GM19023 (cell line): ENCODE results near the gene GINS2.

Experiments used
- ATAC-seq: cut with Tn5 transposase; IDR thresholded peaks from one replicate; pipeline ENCODE4 v1.9.1; 2021; ENCODE audit warnings: mild to moderate bottlenecking, moderate library complexity; ENCODE audit not compliant: unreplicated experiment

Gene GINS2

DNA sequence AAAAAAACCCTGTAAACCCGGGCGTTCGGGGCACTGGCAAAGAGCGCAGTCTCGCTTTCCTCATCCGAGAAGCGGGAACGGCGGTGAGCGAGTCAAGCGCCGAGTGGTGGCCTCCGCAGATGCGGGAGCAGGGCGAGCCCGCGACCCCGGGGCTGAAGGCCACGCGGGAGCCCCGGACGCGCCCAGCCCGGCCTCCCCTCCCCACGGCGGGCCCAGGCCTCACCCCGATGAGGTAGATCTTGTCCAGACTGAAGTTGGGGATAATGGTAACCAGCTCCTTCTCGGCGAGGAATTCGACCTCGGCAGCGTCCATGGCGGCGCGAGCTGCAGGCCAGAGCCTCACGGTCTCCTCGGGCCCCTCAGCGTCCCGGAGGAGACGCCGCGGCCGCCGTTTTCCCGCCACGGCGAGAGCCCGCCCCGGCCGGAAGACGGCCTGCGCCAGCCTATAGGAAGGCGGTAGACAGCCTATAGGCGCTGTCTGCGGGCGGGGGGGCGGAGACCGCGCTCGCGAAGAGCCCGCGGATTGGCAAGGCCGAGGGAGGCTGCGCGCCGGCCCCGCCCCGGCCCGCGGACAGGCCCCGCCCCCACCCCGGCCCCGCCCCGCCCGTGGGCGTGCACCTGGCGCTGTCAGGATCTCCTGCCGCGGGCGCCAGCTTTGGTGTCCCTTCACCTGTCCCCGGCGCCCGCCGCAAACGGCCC lies at the start of gene GINS2:
GINS2 (minus strand) TSS at position 369 of the 699 bp plus-strand sequence; CDS start at position 313, 56 bp downstream.
- ATAC-seq: peak; percentile 91

DNA sequence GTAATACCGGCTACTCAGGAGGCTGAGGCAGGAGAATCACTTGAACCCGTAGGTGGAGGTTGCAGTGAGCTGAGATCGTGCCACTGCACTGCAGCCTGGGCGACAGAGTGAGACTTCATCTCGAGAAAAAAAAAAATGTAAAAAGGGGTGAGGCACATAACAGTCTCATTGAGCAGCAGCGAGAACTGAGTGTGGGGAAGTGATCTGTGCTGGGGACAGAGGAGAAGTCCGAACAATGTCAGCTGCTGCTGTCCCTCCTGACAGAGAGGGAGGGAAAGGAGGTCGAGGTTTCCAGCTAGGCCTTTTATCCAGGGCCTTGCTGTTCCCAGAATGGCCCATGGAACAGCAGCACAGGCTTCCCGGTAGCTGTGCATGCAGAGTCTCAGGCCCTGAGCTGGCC lies 48.2 kb upstream of the GINS2 start:
- no peak for ATAC-seq

- ATAC-seq: no peak
Measured at GRCh38 chr16:85735946-85736345, 47.2 kb upstream of the GINS2 start.

DNA sequence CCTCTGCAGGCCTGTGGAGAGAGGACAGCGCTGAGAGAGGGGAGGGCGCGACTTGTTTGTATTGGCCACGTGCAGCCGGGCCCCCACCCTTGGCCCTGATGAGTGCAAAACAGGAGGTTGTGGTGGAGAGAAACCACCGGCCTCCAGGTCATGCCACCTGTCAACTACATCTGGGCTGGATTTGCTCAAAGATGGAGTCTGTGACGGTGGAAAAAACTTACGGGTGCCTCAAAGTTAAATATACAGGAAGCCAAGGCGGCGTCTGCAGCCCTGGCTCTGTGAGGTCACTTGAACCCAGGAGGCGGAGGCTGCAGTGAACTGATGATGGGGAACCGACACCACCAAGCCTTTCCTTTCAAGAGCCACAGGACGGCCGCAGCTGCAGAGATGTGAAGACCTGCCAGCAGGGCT lies 46.5 kb upstream of the GINS2 start:
- ATAC-seq: peak; percentile 78

DNA sequence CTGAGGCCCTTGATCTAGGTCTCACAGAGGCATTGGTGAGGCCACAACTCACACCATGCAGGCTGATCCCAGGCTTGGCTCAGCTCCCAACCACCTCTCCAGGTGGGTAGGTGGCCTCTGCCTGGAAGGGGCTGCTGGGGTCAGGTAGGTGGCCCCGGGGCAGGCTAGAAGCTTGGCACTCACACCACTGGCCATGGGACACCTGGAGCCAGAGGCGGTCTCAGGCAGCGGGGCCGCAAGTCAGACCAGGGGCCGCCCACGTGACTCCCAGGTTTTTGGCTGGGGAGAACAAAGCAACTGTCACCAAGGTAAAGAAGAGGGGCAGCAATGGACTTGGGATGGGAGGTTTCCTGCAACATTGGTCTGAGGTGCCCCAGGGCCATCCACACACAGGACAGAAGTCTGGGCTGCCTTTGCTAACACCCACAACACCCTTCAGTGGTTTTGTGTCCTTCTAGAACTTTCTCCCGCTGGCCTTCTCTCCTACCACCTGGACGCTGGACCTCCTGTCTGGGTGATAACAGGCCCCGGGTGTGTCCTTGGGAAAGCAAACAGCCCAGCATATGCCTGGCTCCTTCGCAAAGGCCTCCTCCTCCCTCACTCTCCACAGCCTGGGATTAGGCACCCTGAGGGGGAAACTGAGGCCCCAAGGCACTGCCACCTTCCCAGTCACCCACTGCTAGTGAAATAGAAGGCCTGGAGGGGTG lies 45.7 kb upstream of the GINS2 start:
- ATAC-seq: no peak

DNA sequence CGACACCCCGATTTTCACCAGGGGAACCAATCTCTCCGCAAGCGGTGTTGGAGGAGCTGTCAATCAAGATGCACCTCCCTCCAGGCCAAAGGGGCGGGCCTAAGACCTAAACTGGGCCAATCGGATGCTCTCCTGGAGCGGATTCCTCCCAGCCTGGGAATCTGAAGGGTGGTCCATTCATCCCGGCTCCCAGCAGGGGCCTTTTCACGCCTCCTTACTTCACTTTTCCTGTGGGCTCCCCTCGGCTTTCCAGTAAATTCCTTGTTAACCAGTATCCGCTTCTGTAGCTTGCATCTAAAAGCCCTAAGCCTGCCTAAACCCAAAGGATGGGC lies 45.1 kb upstream of the GINS2 start:
- ATAC-seq: no peak

- no peak for ATAC-seq
Measured at GRCh38 chr16:85733155-85733838, 44.5 kb upstream of the GINS2 start.

DNA sequence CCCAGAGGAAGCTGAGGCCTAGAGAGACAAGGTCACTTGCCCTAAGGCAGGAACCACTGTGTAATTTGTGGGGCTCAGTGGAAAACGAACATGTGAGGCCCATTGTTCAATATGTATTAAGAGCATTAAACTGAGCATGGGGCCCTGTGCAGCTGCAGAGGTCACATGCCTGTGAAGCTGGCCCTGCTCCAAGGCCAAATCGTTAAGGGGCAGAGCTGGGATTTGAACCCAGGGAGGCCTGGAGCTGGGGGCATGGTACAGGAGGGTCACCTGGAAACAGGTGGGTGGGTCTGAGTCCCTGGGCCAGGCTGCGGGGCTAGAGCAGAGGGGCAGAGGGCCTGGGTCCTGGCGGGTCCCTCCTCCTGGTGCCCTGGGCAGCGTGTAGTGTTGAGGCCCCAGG lies 42.4 kb upstream of the GINS2 start:
- ATAC-seq: no peak

DNA sequence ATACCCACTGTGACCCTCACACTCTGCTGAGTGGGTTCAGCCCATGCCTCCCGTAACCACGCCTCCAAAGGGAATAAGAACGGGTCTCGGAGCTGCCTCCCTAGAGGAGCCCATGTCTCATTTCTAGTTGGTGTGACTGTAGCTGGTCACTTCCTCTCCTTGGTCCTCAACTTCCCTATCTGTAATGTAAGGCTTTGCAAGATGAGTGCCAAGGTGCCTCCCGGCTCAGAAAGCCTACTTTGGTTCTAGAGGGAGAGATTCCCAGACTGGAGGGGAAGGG lies 41.4 kb upstream of the GINS2 start:
- ATAC-seq: no peak

DNA sequence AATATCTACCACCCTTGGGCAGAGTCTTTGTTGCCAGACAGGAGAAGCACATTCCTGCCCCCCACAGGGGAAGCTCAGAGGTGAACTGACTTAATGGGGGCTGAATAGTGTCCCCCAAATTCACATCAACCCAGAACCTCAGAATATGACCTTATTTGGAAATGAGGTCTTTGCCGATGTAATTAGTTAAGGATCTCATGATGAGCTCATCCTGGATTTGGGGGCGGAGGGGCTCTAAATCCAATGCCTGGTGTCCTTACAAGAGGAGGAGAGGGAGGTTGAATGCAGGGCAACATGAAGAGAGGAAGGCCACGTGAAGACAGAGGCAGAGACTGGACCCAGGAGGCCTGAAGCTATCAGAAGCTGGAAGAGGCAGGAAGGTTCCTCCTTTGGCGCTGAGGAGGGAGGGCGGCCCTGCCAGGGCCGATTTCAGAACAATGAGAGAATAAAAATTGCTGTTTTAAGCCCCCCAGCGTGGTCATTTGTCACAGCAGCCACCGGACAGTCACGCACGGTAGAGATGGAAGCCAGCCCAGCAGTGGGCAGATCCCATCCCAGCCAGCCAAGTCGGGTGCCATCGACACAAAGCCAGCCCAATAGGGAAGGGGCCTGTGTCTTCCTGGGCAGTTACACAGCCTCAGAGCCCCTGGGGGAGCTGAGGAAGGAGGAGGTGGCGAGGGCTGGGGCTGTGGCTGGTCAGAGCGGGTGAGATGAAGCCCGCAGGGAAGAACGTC lies 40.9 kb upstream of the GINS2 start:
- ATAC-seq: no peak

GRCh38 chr16:85728879-85729278 lies 40.1 kb upstream of the GINS2 start:
- ATAC-seq: no peak

DNA sequence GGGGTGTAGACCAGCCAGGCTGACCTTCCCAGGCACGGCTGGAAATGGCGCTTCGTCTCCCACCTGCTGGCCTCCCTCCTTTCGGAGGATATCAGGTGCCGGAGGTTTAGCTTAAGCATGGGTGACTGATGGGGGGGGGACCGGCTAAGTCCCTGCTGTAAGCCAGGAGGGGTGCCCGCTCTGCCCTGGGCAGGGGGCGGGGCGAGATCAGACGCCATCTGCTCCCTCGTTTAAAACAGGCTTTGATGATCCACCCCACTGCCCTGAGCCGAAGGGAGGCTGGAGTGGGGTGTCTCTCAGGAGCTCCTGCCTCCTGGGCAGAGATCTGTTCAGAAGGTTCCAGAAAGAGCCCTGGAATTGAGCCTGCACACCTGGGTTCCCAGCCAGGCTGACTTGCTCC lies 36.2 kb upstream of the GINS2 start:
- ATAC-seq: no peak

GRCh38 chr16:85724126-85724879 lies 35.5 kb upstream of the GINS2 start:
- ATAC-seq: no peak

GRCh38 chr16:85722128-85722893 lies 33.6 kb upstream of the GINS2 start:
- ATAC-seq: no peak

GRCh38 chr16:85720302-85720637 lies 31.5 kb upstream of the GINS2 start:
- ATAC-seq: no peak

DNA sequence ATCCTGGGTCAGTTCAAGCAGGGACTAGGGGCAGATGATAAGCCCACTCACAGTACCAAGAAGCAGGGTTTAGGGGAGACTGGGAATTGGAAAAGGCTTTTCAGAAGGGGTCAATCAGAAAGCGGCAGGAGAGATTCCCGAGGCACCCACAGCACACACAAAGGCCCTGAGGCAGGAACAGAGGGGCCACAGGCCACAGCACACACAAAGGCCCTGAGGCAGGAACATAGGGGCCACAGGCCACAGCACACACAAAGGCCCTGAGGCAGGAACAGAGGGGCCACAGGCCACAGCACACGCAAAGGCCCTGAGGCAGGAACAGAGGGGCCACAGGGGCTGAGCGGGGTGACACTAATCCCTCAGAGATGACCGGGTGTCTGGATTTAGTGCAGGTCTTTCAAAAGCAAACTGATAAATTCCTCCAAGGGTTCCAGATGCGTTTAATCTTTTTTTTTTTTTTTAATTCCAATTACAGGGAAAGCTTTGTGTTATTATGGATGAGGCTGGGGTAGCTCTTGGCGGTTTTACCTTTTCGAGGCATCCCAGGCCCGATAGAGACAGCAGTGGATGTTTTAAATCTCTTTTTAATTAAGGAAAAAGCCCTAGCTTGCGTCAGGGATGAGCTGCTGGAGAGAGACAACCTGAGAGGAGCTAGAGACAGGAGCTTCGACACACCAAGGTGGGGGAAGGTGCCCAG lies 31.0 kb upstream of the GINS2 start:
- no peak for ATAC-seq

DNA sequence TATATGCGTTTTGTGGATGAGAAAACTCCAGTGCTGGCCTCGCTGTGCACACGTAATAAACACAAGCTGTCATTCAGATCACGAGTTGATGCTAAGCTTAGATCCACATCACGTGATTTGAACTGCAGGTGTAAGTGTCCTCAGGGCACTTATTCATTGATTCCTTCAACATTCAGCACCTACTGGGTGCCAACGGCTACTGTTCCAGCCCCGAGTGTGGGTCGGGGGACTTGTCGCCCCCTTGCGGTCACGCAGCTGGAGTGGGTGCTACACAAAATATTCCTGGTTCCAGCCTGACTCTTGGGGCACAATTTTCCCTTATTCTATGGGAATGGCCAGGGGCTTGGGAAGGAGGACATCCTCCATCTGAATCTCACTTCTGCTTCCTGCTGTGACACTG lies 29.9 kb upstream of the GINS2 start:
- no peak for ATAC-seq

DNA sequence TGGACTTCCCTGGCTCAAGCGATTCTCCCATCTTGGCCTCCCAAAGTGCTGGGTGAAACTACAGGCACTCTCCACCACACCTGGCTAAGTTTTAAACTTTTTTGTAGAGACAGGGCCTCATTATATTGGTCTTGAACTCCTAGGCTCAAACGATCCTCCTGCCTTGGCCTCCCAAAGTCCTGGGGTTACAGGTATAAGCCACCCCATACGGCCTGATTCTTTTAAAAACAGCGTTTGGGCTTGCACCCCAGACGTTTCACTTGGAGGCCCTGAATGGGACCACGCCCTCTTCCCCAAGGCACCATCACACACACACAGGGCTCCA lies 29.4 kb upstream of the GINS2 start:
- no peak for ATAC-seq

GRCh38 chr16:85717393-85718152 lies 28.8 kb upstream of the GINS2 start:
- no peak for ATAC-seq
